WTC11 (cell line): Measurements from ENCODE around the gene PLRG1. TPM values are rescaled to one million over a fixed set of nuclear protein-coding genes. Genes with fewer than 3 reads are reported as not detected.

Experiments used
- ATAC-seq: fragments of 200-7000 bp; cut with Tn5 transposase; 2 replicates; pipeline ENCODE4 v1.10.0; 2021; ENCODE audit warnings: mild to moderate bottlenecking, moderate library complexity
- CTCF ChIA-PET: fragments of 300-600 bp; sonication (Branson Sonifier 250); formaldehyde crosslinking; loops from one replicate; lab custom pipeline; 2021; ENCODE audit warnings: antibody characterized with exemption; lab: Charles Lee
- POLR2A ChIA-PET: fragments of 350-600 bp; sonication (Branson Sonifier 250); formaldehyde crosslinking; loops from one replicate; lab custom pipeline; 2021; ENCODE audit warnings: antibody characterized with exemption; lab: Charles Lee
- DNase-seq: peaks from one replicate; pipeline ENCODE4 v3.0.0; 2021; ENCODE audit warnings: low spot score
- H3K27ac Mint-ChIP-seq: 2 replicates; pipeline ENCODE4 v1.8.0; 2021; ENCODE audit warnings: mixed read lengths
- H3K27me3 Mint-ChIP-seq: 2 replicates; pipeline ENCODE4 v1.8.0; 2021; ENCODE audit warnings: low read depth, mild to moderate bottlenecking, moderate library complexity, mixed read lengths
- H3K36me3 Mint-ChIP-seq: 2 replicates; pipeline ENCODE4 v1.8.0; 2021; ENCODE audit warnings: mixed read lengths
- H3K4me1 Mint-ChIP-seq: 2 replicates; pipeline ENCODE4 v1.8.0; 2022; ENCODE audit warnings: mixed read lengths
- H3K4me3 Mint-ChIP-seq: 2 replicates; pipeline ENCODE4 v1.8.0; 2021; ENCODE audit warnings: mild to moderate bottlenecking, moderate library complexity, mixed read lengths
- H3K9me3 Mint-ChIP-seq: 2 replicates; pipeline ENCODE4 v1.8.0; 2021; ENCODE audit warnings: mixed read lengths
- FOXJ3 ChIP-seq: sonication (generic); formaldehyde crosslinking; IDR thresholded peaks from 2 replicates; pipeline ENCODE4 v1.9.0; 2021; ENCODE audit warnings: missing genetic modification reagents, mild to moderate bottlenecking, borderline replicate concordance
- MYBL2 ChIP-seq: sonication (generic); formaldehyde crosslinking; IDR thresholded peaks from 2 replicates; pipeline ENCODE4 v1.8.1; 2023; ENCODE audit warnings: mild to moderate bottlenecking, moderate library complexity, missing genetic modification reagents
- SMAD3 ChIP-seq: sonication (generic); formaldehyde crosslinking; IDR thresholded peaks from 2 replicates; pipeline ENCODE4 v1.8.0; 2022; ENCODE audit warnings: missing genetic modification reagents, mild to moderate bottlenecking, borderline replicate concordance
- ZBTB21 ChIP-seq: sonication (generic); formaldehyde crosslinking; IDR thresholded peaks from 2 replicates; pipeline ENCODE4 v1.8.1; 2023; ENCODE audit warnings: mild to moderate bottlenecking, missing genetic modification reagents, borderline replicate concordance
- total RNA-seq: library from RNA; stranded (reverse); gene quantifications from 3 replicates; pipeline ENCODE4 v1.2.3, GENCODE V29; 2021
- TF ChIP-seq, protein P1 (sequence below): fragments of 250-450 bp; sonication (Bioruptor Pico); IDR thresholded peaks from 2 replicates; pipeline ENCODE4 v1.8.0; 2021; ENCODE audit warnings: mild to moderate bottlenecking
- TF ChIP-seq, protein P2 (sequence below): sonication (generic); formaldehyde crosslinking; IDR thresholded peaks from 2 replicates; pipeline ENCODE4 v1.8.1; 2023; ENCODE audit warnings: mild to moderate bottlenecking, missing genetic modification reagents, moderate library complexity
- TF ChIP-seq, protein P3 (sequence below): fragments of 200-600 bp; IDR thresholded peaks from 2 replicates; pipeline ENCODE4 v1.8.0; 2022; ENCODE audit warnings: antibody characterized with exemption
- TF ChIP-seq, protein P4 (sequence below): sonication (generic); formaldehyde crosslinking; IDR thresholded peaks from 2 replicates; pipeline ENCODE4 v1.8.0; 2023; ENCODE audit warnings: missing genetic modification reagents, mild to moderate bottlenecking, borderline replicate concordance
- TF ChIP-seq, protein P5 (sequence below): sonication (generic); formaldehyde crosslinking; IDR thresholded peaks from 2 replicates; pipeline ENCODE4 v1.8.1; 2023; ENCODE audit warnings: mild to moderate bottlenecking, missing genetic modification reagents

Gene PLRG1
- total RNA-seq, 1 experiment from 2014 or later = 84.8 TPM

DNA sequence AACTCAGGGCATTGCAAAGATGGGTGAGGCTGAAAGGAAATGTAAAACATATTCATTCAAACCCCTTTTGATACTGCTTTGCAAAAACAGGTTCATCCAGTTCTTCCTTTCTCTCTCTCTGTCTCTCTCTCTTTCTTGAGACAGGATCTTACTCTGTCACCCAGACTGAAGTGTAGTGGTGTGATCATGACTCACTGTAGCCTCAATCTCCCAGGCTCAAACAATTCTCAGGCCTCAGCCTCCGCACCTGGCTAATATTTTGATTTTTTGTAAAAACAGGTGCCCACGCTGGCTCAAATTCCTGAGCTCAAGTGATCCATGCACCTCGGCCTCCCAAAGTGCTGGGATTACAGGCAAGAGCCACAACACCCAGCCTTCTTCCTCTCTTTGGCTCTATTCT, 43.0 kb downstream of the PLRG1 start (continued):
- TF ChIP-seq, protein P1, sequence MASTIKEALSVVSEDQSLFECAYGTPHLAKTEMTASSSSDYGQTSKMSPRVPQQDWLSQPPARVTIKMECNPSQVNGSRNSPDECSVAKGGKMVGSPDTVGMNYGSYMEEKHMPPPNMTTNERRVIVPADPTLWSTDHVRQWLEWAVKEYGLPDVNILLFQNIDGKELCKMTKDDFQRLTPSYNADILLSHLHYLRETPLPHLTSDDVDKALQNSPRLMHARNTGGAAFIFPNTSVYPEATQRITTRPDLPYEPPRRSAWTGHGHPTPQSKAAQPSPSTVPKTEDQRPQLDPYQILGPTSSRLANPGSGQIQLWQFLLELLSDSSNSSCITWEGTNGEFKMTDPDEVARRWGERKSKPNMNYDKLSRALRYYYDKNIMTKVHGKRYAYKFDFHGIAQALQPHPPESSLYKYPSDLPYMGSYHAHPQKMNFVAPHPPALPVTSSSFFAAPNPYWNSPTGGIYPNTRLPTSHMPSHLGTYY (CRISPR knock-in tag) = no peak

DNA sequence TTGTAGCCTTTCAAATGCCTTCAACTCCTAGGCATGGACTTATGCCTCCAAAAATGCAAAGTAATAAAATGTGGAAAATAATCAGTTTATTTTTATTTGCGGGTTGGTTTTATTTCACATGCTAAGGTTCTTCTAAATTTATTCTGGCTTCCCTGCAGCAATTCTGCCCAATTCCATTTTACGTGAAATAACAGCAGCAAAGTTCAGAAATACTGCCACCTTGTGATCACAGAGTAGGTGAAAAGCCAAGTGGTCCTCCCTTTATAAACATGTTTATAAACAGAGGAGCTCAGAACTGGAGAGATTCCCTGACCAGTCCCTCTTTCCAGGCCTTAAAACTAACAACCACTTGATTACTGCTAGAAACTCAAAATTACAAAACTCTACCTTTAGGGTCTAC, 43.9 kb downstream of the PLRG1 start:
- Mint-ChIP-seq H3K4me3 (no peak overlapping the region), H3K27me3 (no peaks in the 10 kb centered on the region), H3K36me3 (no peaks in the 10 kb centered on the region), H3K4me1 (peaks cover 15% of the 10 kb centered on the region), H3K27ac (no peak overlapping the region), H3K9me3 (no peaks in the 10 kb centered on the region)
- ChIA-PET POLR2A (interaction anchor here (1.2 to 1.5 kb wide), 2 partner anchors 16 to 713 kb away, joined by 4 read pairs; no protein-coding TSS in a partner anchor), CTCF (interaction anchor here (0.6 to 3.4 kb wide), 38 partner anchors 8 to 733 kb away, joined by 3 to 34 read pairs (median 4); partner anchors contain the start of genes DCHS2, LRAT and PLRG1)
- no peak for DNase-seq
- ATAC-seq = peak; percentile 75
- TF ChIP-seq, protein P2, sequence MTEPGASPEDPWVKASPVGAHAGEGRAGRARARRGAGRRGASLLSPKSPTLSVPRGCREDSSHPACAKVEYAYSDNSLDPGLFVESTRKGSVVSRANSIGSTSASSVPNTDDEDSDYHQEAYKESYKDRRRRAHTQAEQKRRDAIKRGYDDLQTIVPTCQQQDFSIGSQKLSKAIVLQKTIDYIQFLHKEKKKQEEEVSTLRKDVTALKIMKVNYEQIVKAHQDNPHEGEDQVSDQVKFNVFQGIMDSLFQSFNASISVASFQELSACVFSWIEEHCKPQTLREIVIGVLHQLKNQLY (CRISPR knock-in tag) = no peak
- TF ChIP-seq, protein P3, sequence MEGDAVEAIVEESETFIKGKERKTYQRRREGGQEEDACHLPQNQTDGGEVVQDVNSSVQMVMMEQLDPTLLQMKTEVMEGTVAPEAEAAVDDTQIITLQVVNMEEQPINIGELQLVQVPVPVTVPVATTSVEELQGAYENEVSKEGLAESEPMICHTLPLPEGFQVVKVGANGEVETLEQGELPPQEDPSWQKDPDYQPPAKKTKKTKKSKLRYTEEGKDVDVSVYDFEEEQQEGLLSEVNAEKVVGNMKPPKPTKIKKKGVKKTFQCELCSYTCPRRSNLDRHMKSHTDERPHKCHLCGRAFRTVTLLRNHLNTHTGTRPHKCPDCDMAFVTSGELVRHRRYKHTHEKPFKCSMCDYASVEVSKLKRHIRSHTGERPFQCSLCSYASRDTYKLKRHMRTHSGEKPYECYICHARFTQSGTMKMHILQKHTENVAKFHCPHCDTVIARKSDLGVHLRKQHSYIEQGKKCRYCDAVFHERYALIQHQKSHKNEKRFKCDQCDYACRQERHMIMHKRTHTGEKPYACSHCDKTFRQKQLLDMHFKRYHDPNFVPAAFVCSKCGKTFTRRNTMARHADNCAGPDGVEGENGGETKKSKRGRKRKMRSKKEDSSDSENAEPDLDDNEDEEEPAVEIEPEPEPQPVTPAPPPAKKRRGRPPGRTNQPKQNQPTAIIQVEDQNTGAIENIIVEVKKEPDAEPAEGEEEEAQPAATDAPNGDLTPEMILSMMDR = peak; percentile 26; the same call in 1 of the 2 replicates
- TF ChIP-seq ZBTB21 (CRISPR knock-in tag) = no peak
- TF ChIP-seq FOXJ3 (CRISPR knock-in tag) = no peak
- no peak for TF ChIP-seq MYBL2 (CRISPR knock-in tag)

DNA sequence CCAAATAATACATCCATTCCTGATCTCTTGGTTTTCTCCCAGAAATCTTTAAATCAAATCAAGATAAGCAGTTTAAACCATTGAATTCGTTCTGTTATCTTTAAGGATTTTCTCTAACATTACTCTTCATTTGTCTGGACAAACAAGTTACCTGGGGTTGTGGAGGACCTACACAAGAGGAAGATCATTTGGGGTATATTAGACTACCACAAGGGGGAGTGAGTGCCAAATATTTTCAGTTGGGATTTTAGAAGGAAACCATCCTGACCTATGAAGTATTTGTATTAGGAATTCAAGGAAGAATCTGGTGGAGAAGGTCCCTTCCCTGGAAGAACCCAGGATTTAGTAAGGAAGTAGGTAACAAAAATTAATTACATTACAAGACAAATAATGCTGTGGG, 46.6 kb downstream of the PLRG1 start:
- POLR2A ChIA-PET = no interaction called here
- DNase-seq = no peak
- peak; percentile 68 for ATAC-seq
- Mint-ChIP-seq H3K27me3 (no peaks in the 10 kb centered on the region), H3K9me3 (no peaks in the 10 kb centered on the region), H3K4me1 (peaks cover 12% of the 10 kb centered on the region), H3K36me3 (no peaks in the 10 kb centered on the region)
- no peak for TF ChIP-seq SMAD3 (CRISPR knock-in tag)
- TF ChIP-seq, protein P4, sequence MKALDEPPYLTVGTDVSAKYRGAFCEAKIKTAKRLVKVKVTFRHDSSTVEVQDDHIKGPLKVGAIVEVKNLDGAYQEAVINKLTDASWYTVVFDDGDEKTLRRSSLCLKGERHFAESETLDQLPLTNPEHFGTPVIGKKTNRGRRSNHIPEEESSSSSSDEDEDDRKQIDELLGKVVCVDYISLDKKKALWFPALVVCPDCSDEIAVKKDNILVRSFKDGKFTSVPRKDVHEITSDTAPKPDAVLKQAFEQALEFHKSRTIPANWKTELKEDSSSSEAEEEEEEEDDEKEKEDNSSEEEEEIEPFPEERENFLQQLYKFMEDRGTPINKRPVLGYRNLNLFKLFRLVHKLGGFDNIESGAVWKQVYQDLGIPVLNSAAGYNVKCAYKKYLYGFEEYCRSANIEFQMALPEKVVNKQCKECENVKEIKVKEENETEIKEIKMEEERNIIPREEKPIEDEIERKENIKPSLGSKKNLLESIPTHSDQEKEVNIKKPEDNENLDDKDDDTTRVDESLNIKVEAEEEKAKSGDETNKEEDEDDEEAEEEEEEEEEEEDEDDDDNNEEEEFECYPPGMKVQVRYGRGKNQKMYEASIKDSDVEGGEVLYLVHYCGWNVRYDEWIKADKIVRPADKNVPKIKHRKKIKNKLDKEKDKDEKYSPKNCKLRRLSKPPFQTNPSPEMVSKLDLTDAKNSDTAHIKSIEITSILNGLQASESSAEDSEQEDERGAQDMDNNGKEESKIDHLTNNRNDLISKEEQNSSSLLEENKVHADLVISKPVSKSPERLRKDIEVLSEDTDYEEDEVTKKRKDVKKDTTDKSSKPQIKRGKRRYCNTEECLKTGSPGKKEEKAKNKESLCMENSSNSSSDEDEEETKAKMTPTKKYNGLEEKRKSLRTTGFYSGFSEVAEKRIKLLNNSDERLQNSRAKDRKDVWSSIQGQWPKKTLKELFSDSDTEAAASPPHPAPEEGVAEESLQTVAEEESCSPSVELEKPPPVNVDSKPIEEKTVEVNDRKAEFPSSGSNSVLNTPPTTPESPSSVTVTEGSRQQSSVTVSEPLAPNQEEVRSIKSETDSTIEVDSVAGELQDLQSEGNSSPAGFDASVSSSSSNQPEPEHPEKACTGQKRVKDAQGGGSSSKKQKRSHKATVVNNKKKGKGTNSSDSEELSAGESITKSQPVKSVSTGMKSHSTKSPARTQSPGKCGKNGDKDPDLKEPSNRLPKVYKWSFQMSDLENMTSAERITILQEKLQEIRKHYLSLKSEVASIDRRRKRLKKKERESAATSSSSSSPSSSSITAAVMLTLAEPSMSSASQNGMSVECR (CRISPR knock-in tag) = no peak
- TF ChIP-seq, protein P5, sequence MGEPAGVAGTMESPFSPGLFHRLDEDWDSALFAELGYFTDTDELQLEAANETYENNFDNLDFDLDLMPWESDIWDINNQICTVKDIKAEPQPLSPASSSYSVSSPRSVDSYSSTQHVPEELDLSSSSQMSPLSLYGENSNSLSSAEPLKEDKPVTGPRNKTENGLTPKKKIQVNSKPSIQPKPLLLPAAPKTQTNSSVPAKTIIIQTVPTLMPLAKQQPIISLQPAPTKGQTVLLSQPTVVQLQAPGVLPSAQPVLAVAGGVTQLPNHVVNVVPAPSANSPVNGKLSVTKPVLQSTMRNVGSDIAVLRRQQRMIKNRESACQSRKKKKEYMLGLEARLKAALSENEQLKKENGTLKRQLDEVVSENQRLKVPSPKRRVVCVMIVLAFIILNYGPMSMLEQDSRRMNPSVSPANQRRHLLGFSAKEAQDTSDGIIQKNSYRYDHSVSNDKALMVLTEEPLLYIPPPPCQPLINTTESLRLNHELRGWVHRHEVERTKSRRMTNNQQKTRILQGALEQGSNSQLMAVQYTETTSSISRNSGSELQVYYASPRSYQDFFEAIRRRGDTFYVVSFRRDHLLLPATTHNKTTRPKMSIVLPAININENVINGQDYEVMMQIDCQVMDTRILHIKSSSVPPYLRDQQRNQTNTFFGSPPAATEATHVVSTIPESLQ (CRISPR knock-in tag) = no peak
- TF ChIP-seq, all 79 proteins: peak for 0
- CTCF ChIA-PET = interaction anchor here (1.0 to 1.9 kb wide), 4 partner anchors 12 to 87 kb away, joined by 3 to 5 read pairs (median 5); partner anchors contain the start of gene DCHS2
- Mint-ChIP-seq H3K27ac (no peak overlapping the region), H3K4me3 (no peak overlapping the region)
